K562 (cell line): Measurements from ENCODE around the gene NR1H3. TPM values are rescaled to one million over a fixed set of nuclear protein-coding genes. Genes with fewer than 3 reads are reported as not detected.

ENCODE experiments used
- NBN ChIP-seq: fragments of 450-650 bp; IDR thresholded peaks from 2 replicates; pipeline ENCODE4 v1.6.1; 2016; ENCODE audit warnings: low read depth, mild to moderate bottlenecking
- NCOR1 ChIP-seq: fragments of 450-650 bp; IDR thresholded peaks from 2 replicates; pipeline ENCODE4 v1.6.1; 2016; ENCODE audit warnings: mild to moderate bottlenecking, moderate library complexity
- ZNF175 ChIP-seq: fragments of 200-800 bp; sonication (Bioruptor generic); IDR thresholded peaks from 2 replicates; pipeline ENCODE4 v1.6.1; 2016; ENCODE audit warnings: low read depth, mild to moderate bottlenecking, missing genetic modification characterization, missing compliant biosample characterization
- ZNF197 ChIP-seq: fragments of 200-800 bp; sonication (Bioruptor generic); IDR thresholded peaks from 2 replicates; pipeline ENCODE4 v1.6.1; 2016; ENCODE audit warnings: low read depth, missing genetic modification characterization, missing compliant biosample characterization
- ZNF507 ChIP-seq: conservative IDR thresholded peaks from 2 replicates; pipeline ENCODE4 v1.6.1; 2017; ENCODE audit warnings: missing genetic modification characterization, missing compliant biosample characterization
- polyA plus RNA-seq, 8 experiments: library from polyadenylated mRNA; depleted of rRNA in 4 of 8; stranded (reverse) in 5 of 8; unstranded in 3 of 8; fragments of >200 nt; fragmentation: Nextera tagmentation in 2 of 8; fragmentation: Illumina TruSeq in 1 of 8; extraction: Ambion mirVana in 2 of 8; extraction: Trizol in 1 of 8; gene quantifications; 2 replicates each; pipeline versions ENCODE4 v1.2.1 to v1.2.3, GENCODE V29; 2011 to 2014; ENCODE audit warnings: inconsistent platforms in 1 of 8, missing spikeins in 1 of 8
- total RNA-seq, 7 experiments: library from RNA; depleted of rRNA in 6 of 7; stranded (reverse); fragments of >200 nt in 6 of 7; fragmentation: Illumina TruSeq in 2 of 7; extraction: Trizol in 2 of 7; gene quantifications; 2 replicates each; pipeline versions ENCODE4 v1.2.1 to v1.2.3, GENCODE V29; 2011 to 2021; ENCODE audit warnings: low replicate concordance in 1 of 7
- TF ChIP-seq, protein P1 (sequence below): sonication (generic); formaldehyde crosslinking; IDR thresholded peaks from 2 replicates; pipeline ENCODE4 v1.8.0; 2022; ENCODE audit warnings: mild to moderate bottlenecking, missing genetic modification reagents
- TF ChIP-seq, protein P2 (sequence below): fragments of 450-650 bp; IDR thresholded peaks from 2 replicates; pipeline ENCODE4 v1.6.1; 2016; ENCODE audit warnings: borderline replicate concordance
- TF ChIP-seq, protein P3 (sequence below), 2 experiments: fragments of 450-650 bp in 1 of 2; IDR thresholded peaks; 2 replicates each; pipeline ENCODE4 v1.6.1; 2011 to 2017; ENCODE audit warnings: low read depth in 2 of 2, antibody characterized with exemption in 1 of 2, borderline replicate concordance in 1 of 2, low read length in 1 of 2, mild to moderate bottlenecking in 1 of 2, mixed read lengths in 1 of 2; ENCODE audit not compliant: control insufficient read depth in 1 of 2

NR1H3 gene
- total and polyA plus RNA-seq, 9 of the 15 experiments (the other 6 are each of a cell fraction or from before 2014, with no cell fraction given) = 8.2 to 26.0 (median 11.9) TPM

DNA sequence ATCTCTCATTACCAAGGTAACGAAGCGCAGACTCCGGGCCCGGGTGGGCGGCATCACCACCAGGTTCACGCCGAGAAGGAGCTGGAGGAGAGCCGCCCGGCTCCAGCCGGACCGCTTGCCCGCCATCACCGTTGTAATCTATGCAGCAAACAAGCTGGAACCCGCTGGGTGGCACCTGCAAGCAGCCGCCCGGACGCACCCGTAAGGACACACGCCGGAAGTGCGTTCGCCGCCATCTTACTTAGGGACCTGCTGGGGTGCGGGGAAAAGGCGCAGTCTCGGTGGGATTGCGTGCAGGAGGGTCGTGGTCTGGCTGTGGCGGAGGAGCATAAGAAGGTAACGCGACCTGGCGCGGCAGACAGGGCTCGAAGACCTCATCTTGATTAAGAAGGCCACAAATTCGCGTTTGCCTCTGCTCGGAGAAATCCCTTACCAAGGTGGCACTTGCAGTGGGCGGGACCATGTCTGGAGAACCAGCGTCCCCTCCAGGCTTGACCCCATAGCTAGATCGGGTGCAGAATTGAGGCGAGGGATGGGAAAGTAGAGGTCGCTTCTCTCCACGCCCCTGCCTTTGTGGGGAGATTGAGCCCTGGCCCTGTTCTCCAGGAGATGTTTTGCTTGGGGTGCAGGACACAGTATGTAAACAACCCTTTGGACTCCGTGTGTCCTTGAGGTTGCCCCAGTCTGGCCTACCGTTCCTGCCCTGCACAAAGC is 9.0 kb upstream of the NR1H3 start, which contains the start of gene ACP2 (continued):
- TF ChIP-seq, protein P1, sequence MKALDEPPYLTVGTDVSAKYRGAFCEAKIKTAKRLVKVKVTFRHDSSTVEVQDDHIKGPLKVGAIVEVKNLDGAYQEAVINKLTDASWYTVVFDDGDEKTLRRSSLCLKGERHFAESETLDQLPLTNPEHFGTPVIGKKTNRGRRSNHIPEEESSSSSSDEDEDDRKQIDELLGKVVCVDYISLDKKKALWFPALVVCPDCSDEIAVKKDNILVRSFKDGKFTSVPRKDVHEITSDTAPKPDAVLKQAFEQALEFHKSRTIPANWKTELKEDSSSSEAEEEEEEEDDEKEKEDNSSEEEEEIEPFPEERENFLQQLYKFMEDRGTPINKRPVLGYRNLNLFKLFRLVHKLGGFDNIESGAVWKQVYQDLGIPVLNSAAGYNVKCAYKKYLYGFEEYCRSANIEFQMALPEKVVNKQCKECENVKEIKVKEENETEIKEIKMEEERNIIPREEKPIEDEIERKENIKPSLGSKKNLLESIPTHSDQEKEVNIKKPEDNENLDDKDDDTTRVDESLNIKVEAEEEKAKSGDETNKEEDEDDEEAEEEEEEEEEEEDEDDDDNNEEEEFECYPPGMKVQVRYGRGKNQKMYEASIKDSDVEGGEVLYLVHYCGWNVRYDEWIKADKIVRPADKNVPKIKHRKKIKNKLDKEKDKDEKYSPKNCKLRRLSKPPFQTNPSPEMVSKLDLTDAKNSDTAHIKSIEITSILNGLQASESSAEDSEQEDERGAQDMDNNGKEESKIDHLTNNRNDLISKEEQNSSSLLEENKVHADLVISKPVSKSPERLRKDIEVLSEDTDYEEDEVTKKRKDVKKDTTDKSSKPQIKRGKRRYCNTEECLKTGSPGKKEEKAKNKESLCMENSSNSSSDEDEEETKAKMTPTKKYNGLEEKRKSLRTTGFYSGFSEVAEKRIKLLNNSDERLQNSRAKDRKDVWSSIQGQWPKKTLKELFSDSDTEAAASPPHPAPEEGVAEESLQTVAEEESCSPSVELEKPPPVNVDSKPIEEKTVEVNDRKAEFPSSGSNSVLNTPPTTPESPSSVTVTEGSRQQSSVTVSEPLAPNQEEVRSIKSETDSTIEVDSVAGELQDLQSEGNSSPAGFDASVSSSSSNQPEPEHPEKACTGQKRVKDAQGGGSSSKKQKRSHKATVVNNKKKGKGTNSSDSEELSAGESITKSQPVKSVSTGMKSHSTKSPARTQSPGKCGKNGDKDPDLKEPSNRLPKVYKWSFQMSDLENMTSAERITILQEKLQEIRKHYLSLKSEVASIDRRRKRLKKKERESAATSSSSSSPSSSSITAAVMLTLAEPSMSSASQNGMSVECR (CRISPR knock-in tag) = peak; percentile 96
- TF ChIP-seq NCOR1 (peak; percentile 60), ZNF507 (no peak), ZNF175 (CRISPR knock-in tag) (peak; percentile 92), NBN (0 out of 2 replicates have a peak, but pooled peaks have one; percentile 72), ZNF197 (CRISPR knock-in tag) (peak; percentile 94)
- TF ChIP-seq, protein P2, sequence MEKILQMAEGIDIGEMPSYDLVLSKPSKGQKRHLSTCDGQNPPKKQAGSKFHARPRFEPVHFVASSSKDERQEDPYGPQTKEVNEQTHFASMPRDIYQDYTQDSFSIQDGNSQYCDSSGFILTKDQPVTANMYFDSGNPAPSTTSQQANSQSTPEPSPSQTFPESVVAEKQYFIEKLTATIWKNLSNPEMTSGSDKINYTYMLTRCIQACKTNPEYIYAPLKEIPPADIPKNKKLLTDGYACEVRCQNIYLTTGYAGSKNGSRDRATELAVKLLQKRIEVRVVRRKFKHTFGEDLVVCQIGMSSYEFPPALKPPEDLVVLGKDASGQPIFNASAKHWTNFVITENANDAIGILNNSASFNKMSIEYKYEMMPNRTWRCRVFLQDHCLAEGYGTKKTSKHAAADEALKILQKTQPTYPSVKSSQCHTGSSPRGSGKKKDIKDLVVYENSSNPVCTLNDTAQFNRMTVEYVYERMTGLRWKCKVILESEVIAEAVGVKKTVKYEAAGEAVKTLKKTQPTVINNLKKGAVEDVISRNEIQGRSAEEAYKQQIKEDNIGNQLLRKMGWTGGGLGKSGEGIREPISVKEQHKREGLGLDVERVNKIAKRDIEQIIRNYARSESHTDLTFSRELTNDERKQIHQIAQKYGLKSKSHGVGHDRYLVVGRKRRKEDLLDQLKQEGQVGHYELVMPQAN = peak; percentile 79
- TF ChIP-seq, protein P3, sequence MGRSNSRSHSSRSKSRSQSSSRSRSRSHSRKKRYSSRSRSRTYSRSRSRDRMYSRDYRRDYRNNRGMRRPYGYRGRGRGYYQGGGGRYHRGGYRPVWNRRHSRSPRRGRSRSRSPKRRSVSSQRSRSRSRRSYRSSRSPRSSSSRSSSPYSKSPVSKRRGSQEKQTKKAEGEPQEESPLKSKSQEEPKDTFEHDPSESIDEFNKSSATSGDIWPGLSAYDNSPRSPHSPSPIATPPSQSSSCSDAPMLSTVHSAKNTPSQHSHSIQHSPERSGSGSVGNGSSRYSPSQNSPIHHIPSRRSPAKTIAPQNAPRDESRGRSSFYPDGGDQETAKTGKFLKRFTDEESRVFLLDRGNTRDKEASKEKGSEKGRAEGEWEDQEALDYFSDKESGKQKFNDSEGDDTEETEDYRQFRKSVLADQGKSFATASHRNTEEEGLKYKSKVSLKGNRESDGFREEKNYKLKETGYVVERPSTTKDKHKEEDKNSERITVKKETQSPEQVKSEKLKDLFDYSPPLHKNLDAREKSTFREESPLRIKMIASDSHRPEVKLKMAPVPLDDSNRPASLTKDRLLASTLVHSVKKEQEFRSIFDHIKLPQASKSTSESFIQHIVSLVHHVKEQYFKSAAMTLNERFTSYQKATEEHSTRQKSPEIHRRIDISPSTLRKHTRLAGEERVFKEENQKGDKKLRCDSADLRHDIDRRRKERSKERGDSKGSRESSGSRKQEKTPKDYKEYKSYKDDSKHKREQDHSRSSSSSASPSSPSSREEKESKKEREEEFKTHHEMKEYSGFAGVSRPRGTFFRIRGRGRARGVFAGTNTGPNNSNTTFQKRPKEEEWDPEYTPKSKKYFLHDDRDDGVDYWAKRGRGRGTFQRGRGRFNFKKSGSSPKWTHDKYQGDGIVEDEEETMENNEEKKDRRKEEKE (IDR thresholded peaks at IDR 0.05; ENCODE audit: borderline replicate concordance in 1 of 2, control insufficient read depth in 1 of 2, low read depth in 2 of 2, low read length in 1 of 2) = peak in 1 of 2 experiments; percentile 95; a peak in 1 of 4 replicates
